ENCODE measurements around the gene TUNAR.

Gene TUNAR

DNA sequence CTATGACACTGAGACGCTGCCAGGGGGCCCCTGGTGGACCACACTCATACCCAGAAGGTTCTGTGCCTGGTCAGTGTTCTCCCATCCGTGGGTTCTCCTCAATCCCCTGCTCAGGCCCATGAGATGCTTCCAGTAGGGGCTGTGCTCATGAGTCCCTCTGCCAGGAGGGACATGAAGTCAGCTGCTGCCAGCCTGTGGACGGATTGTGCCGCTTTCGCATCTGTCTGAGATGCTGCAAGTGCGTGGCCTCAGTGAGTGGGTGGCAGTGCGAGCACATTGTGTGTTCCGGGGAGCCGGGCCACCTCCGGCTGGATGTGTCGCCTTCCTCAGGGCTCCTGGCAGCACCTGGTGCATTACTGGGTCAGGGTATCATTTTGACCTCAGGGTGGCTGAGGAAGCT lies 15.5 kb downstream of the TUNAR start:
- no peaks in the 10 kb centered on the region for H3K36me3 ChIP-seq
- TF ChIP-seq, protein P1, sequence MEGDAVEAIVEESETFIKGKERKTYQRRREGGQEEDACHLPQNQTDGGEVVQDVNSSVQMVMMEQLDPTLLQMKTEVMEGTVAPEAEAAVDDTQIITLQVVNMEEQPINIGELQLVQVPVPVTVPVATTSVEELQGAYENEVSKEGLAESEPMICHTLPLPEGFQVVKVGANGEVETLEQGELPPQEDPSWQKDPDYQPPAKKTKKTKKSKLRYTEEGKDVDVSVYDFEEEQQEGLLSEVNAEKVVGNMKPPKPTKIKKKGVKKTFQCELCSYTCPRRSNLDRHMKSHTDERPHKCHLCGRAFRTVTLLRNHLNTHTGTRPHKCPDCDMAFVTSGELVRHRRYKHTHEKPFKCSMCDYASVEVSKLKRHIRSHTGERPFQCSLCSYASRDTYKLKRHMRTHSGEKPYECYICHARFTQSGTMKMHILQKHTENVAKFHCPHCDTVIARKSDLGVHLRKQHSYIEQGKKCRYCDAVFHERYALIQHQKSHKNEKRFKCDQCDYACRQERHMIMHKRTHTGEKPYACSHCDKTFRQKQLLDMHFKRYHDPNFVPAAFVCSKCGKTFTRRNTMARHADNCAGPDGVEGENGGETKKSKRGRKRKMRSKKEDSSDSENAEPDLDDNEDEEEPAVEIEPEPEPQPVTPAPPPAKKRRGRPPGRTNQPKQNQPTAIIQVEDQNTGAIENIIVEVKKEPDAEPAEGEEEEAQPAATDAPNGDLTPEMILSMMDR (IDR thresholded peaks at IDR 0.05; ENCODE audit: low read depth, low read length) = no peak
- no peaks in the 10 kb centered on the region for H3K27me3 ChIP-seq (ENCODE audit: insufficient read depth, low read depth, severe bottlenecking)
- no peak overlapping the region for H3K4me3 ChIP-seq (ENCODE audit: low read depth, low read length)
- no peak for DNase-seq
- H3K9me3 ChIP-seq (ENCODE audit: severe bottlenecking) = no peaks in the 10 kb centered on the region
- no peak overlapping the region for H3K27ac ChIP-seq

DNA sequence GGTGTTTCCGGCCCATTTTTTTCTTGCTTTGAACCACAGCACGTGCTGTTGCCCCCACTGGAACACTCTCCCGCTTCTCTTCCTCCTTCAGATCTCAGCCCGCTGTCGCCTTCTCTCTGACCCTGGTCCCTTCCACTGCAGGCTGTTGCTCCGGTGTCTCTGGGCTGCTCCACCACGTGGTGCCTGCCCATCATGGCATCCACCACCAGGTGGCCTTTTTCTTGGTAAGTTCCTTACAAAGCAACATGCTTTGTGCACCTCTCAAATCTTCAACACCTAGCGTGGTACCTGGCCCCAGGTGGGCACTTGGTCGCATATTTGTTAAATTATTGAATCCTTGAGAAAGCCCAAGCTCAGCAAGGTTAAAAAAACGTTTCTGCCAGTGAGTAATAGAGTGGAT lies 19.1 kb downstream of the TUNAR start:
- TF ChIP-seq, protein P1 (IDR thresholded peaks at IDR 0.05; ENCODE audit: low read depth, low read length) = peak; percentile 81
- no peaks in the 10 kb centered on the region for H3K9me3 ChIP-seq (ENCODE audit: severe bottlenecking)
- H3K36me3 ChIP-seq = no peaks in the 10 kb centered on the region
- H3K27me3 ChIP-seq (ENCODE audit: insufficient read depth, low read depth, severe bottlenecking) = no peaks in the 10 kb centered on the region
- H3K4me3 ChIP-seq (ENCODE audit: low read depth, low read length) = no peak overlapping the region
- no peak overlapping the region for H3K27ac ChIP-seq
- DNase-seq = peak; percentile 75

DNA sequence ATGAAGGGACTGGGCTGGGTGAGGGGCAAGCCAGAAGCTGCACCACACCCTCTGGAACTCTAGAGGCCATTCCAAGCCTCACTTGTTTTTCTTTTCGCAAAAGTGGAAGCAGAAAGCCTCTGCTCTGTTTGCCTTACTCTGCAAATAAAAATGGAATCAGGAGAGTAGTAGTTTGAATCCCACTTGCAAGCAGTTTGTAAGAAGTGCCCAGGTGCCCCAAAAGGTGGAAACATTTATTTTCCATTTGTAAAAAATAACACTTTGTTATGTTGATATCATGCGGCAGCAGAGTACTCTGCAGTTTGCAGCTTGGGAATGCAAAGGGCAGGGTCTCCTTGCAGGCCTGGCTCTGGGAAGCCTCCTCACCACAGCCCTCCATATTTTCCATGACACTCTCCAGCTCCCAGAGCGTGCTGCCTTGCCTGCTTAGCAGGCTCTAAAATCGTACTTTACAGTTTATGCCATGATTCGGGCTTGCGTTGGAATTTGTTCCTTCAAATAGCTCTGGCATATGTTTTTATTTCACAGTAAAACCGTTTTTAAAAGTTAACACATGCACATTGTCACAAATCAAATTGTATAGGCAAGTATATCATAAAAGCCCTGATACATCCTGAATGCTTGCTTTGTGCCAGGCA lies 20.0 kb downstream of the TUNAR start:
- Histone ChIP-seq H3K27me3 (ENCODE audit: insufficient read depth, low read depth, severe bottlenecking) (no peaks in the 10 kb centered on the region), H3K9me3 (ENCODE audit: severe bottlenecking) (no peaks in the 10 kb centered on the region), H3K27ac (no peak overlapping the region), H3K36me3 (no peaks in the 10 kb centered on the region), H3K4me3 (ENCODE audit: low read depth, low read length) (no peak overlapping the region)
- TF ChIP-seq, protein P1 (IDR thresholded peaks at IDR 0.05; ENCODE audit: low read depth, low read length) = no peak
- DNase-seq = no peak

DNA sequence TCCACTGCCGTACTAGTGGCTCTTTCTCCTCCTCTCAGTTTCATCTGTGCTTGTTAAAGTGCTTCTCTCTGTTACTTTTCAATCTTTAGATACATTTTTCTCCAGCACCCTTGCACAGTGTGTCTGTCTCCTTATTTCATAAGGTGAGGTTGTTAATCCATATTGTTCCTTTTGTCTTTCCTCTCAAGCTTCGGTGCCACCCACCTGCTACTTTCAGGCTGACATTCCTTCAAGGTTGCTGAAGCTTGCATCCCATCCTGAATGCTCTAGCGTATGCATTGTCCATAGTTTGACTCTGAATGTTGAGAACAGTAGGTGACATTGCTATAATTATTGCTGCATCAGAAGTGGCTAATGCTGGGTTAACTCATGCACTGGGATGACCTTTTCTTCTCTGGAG lies 20.6 kb downstream of the TUNAR start:
- Histone ChIP-seq H3K36me3 (no peaks in the 10 kb centered on the region), H3K27me3 (ENCODE audit: insufficient read depth, low read depth, severe bottlenecking) (no peaks in the 10 kb centered on the region), H3K9me3 (ENCODE audit: severe bottlenecking) (no peaks in the 10 kb centered on the region), H3K27ac (no peak overlapping the region), H3K4me3 (ENCODE audit: low read depth, low read length) (no peak overlapping the region)
- TF ChIP-seq, protein P1 (IDR thresholded peaks at IDR 0.05; ENCODE audit: low read depth, low read length) = no peak
- DNase-seq = no peak

DNA sequence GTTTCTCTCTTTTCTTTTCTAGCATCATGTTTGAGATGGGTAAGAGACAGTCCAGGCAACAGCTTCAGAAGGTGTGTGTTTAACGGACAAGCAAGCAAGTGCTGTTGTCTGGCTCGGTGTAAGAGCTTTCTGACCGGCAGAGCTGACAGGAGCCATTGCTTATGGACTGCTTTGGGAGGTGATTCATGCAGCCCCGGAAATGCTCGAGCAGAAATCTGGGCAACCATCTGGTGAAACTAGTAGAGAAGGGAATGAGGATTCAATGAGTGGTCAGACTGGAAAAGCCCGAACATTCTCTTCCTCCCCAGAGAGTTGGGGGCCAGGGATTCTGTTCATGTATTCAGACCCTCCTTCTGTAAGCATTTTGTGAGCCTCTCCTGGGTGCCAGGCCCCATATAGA lies 24.4 kb downstream of the TUNAR start:
- H3K4me3 ChIP-seq (ENCODE audit: low read depth, low read length) = no peak overlapping the region
- DNase-seq = peak; percentile 26
- no peaks in the 10 kb centered on the region for H3K36me3 ChIP-seq
- H3K9me3 ChIP-seq (ENCODE audit: severe bottlenecking) = no peaks in the 10 kb centered on the region
- no peaks in the 10 kb centered on the region for H3K27me3 ChIP-seq (ENCODE audit: insufficient read depth, low read depth, severe bottlenecking)
- TF ChIP-seq, protein P1 (IDR thresholded peaks at IDR 0.05; ENCODE audit: low read depth, low read length) = no peak
- H3K27ac ChIP-seq = no peak overlapping the region

DNA sequence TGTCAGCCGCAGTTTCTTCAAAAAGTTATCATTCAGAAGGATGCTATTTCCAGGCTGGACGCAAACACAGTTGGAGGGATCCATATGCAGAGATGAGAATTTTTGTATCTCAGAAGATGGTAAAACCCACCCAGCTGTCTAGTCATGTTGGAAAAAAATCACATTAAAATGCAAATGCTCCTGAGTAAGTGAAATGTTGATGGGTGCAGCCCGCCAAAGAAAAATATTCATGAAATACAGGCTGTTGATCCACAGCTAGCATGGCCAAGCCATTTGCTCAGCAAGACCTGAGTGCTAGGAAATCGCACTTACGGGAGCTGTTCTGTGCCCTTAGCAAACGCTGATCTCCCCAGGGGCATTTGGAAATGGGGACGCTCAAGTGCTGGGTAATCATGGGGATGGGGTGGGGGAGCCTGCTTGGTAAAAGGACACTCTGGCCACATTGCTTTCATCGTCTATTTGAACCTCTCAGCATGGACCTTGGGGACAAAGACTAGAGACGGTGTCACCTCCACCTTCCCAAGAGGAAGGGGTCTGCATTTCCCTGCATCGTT lies 25.7 kb downstream of the TUNAR start:
- no peaks in the 10 kb centered on the region for H3K9me3 ChIP-seq (ENCODE audit: severe bottlenecking)
- no peak for DNase-seq
- H3K27ac ChIP-seq = no peak overlapping the region
- H3K27me3 ChIP-seq (ENCODE audit: insufficient read depth, low read depth, severe bottlenecking) = no peaks in the 10 kb centered on the region
- TF ChIP-seq, protein P1 (IDR thresholded peaks at IDR 0.05; ENCODE audit: low read depth, low read length) = no peak
- H3K36me3 ChIP-seq = no peaks in the 10 kb centered on the region
- no peak overlapping the region for H3K4me3 ChIP-seq (ENCODE audit: low read depth, low read length)
